Muscle of arm (tissue), 12 donors: Measurements from ENCODE around the gene MAST2. TPM values are rescaled to one million over a fixed set of nuclear protein-coding genes. Genes with fewer than 3 reads are reported as not detected.

Source experiments
- DNase-seq: peaks from one replicate; pipeline ENCODE4 v3.0.0-alpha.2; 2013
- polyA plus RNA-seq, 12 donors: library from polyadenylated mRNA; unstranded; fragments of 120-200 nt; gene quantifications; one replicate each; pipeline ENCODE4 v1.2.1, GENCODE V29; 2013; ENCODE audit not compliant: insufficient read length in 12 of 12

The MAST2 gene
- polyA plus RNA-seq, 12 donors, result 62.1 to 98.1 (median 78.3) TPM; not detected in 1

DNA sequence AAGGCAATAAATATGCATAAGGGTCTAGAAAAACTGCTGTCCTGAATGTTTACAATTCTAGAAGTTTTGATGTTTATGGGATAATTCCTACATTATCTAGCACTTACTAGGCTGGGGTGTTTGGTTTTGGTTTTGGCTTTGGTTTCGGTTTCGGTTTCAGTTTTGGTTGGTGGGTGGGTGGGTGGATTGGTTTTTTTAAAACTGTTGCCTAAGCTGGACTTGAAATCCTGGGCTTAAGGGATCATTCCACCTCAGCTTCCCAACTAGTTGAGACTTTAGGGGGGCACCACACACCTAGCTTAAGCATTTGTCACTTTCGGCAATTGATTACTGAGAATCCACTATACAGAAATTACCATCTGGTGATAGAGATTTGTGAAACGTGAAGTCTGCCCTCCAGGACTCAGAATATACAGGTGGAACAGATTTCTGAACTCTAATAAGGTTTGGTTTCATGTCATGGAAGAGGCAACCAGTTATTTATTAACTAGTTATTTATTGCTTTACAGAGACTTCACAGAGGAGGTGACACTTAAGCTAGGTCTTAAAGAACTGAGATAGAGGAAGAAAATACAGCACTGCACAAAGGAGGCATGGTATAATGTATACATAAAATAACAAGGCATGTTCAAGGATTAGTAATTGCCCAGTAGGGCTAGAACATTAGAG lies 259.4 kb downstream of the MAST2 start:
- no peak for DNase-seq

DNA sequence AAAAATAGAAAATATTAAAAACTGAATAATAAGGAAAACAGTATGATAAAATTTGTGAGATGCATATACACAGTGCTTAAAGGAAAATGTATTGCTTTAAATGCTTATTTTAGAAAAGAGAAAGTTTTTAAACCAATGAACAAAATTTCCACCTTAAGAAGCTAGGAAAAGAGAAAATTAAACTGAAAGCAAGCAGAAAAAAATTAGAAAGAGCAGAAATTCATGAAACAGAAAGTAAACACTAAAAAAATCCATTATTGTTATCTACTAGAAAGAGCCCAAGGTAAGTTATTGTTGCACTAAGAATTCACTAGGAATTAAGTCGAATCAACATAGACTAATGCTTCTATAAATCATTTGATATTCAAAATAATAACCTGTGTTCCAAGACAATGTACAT lies 261.3 kb downstream of the MAST2 start:
- DNase-seq, result no peak

DNA sequence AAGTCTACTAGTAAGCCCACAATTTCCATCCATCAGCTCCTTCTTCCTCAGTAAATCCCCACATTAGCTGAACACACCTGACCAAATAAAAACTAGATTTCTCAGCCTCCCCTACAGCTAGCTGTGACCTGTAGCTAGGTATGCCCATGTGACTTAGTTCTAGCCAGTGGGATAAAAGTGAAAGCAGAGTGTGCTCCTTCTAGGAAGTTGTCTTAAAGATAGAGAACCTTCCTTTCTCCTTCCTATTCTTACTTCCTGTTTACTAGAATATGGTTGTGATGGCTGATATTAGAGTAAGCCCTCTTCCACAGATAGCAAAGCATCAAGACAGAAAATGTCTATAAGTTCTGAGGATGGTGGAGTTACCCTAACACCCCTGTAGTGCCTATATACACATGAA lies 262.0 kb downstream of the MAST2 start:
- DNase-seq, result no peak

DNA sequence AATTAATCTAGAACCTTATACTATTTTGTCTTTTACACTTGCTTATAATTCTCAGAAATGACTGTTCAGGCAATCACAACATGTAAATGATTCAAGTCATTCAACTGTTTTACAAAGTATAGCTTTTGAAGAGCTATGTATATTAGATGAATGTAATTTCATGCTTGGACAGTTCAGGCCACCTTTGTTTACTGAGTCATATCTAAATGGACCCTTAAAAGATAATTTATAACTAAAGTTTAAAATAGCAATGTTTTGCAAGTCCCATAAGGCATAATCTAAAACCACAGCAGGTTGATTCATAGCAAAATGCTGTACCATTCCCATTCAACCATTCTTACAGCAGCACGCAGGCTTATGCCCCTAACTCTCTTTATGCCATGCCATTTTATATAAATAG lies 264.2 kb downstream of the MAST2 start:
- DNase-seq, result no peak

DNA sequence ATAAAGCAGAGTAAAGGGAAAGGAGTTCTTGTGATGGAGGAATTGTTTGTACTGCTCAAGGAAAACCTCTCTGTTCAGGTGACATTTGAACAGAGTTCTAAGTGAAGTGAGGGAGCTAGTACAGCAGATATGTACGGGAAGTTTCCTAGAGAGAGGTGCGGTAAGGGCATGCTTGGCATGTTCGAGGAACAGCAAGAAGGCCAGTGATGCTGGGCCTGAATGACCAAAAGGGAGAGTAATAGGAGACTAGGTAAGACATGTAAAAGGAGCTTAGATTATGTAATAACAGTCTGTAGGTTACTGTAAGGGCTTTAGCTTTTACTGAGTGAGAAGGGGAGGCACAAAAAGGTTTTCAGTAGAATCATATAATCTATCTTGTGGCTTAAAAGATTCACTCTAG lies 265.1 kb downstream of the MAST2 start:
- DNase-seq, result no peak

DNA sequence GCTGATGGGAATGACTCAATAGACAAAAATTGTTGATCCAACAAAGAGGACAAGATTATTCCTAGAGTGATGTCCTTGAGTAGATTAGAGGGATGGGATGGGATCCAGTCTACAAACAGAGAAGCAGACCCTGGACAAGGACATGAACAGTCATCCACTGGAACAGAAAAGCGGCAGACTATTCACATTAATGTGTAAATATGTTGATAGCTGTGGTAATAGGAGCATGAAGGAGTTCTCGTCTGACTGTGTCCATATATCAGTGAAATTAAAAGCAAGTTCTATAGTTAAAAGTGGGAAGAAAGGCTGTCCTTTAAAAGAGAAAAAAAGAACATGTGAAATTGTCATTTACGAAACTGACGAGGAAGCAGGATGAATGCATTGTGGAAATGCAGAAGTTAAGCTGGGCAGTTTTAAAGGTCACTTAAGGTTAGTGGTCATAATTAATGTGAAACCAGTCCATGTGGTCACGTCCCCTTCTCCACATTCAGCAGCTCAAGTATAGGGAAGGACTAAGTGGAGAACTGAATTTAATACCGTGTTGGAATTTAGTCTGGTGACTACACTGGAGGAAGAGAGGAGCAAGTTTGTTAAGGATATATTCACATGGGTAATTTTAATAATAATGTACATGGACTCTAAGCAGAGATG lies 266.9 kb downstream of the MAST2 start:
- DNase-seq, result peak; percentile 9

DNA sequence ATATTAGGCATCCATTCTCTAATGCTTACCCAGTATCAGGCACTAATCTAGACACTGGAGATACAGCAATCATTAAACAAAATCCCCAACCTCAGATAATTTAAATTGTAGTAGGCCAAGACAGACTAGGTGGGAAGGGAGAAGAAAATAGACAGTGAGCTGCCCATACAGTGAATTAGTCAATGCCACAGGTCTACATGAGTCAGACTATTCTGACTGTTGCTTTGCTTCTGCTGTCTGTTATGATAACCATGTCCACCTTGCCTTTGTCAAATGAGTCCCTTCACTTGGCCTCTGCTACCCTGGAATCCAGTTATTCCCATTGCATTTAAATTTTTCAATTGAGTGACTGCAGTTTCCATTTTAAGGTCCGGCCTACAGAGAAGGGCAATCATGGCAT lies 269.6 kb downstream of the MAST2 start:
- no peak for DNase-seq

DNA sequence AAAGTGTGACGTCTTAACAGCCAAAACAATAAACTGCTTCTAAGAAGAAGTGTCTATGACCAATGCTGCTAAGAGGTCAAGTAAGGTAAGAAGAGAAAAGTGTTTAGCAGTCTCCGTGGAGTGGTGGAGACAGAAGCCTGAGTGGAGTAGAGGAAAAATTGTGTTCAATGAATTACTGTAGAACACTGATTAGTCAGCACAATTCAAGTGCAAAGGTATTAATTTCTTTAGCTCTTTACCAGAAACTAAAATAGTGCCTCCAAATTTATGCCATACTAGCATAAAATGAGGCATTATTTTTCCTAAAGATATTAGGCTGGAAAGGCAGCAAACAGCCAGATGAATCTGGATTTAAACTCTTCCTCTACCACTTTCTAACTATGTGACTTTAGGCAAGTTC lies 272.9 kb downstream of the MAST2 start:
- no peak for DNase-seq

DNA sequence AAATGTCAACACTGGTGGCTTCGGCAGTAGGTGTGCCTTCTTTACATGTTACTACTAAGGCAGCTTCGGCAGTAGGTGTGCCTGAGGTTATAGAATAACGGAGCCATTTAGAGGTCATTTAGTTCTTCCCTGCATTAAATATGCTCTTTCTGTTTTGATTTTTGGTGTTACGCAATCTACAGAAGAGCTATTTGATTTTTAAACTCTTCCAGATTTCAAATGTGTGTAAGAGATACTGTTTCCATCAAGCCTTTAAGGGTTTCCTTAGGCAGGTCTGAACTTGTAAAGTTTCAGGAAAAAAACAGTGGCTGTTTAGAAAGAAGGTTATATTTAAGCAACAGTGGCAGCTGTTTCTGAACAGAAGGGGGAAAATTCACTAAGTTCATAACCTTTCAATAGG lies 274.2 kb downstream of the MAST2 start:
- DNase-seq, result no peak

DNA sequence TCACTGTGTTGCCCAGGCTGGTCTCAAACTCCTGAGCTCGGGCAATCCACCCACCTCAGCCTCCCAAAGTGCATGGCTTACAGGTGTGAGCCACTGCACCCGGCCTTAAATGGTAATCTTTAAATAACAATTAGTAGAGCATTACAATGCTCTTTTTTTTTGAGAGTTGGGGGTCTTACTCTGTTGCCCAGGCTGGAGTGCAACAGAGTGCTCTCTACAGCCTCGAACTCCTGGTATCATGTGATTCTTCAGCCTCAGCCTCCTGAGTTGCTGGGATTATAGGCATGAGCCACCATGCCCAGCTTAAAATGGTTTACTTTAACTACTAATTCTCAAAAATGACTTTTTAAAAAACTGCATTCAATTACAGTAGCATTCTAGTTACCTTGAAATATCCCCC lies 276.8 kb downstream of the MAST2 start:
- DNase-seq, result no peak

DNA sequence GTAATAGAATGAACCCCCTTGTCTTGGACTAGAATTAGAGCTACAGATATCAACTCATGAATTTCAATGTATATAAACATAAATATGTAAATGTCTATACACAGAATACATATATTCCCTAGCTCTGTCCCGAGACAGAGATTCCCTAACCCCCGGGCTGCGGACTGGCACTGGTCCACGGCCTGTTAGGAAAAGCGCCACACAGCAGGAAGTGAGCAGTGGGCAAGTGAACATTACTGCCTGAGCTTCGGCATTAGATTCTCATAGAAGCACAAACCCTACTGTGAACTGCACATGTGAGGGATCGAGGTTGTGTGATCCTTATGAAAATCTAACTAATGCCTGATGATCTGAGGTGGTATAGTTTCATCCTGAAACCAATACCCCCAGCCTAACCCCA lies 277.8 kb downstream of the MAST2 start:
- no peak for DNase-seq

DNA sequence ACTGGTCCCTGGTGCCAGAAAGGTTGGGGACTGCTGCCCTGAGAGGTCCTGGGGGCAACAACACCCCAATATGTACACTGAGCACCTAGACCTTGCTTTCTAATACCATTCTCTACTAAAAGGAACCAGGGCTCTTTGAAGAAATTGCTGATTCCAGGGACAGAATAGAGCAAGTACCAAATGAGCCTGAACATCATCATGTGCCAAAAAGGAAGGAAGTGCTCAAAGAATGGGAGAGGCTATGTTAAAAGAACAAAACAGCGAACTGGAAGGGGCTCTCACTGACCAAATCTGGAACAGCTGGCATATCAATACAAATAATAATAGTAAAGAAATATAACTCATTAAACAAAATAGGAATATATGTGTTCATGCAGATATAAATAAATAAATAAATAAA lies 278.2 kb downstream of the MAST2 start:
- DNase-seq, result no peak

DNA sequence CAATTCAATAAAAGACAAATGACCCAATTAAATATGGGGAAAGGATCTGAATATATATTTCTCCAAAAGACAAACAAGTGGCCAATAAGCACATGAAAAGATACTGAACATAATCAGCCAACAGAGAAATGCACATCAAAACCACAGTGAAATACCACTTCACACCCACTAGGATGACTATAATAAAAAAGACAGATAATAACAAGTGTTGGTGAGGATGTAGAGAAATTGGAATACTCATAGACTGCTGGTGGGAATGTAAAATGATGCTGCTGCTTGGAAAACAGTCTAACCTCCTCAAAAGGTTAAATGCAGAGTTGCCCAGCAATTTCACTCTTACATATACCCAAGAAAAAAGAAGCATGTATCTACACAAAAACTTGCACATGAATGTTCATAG lies 280.2 kb downstream of the MAST2 start:
- no peak for DNase-seq

DNA sequence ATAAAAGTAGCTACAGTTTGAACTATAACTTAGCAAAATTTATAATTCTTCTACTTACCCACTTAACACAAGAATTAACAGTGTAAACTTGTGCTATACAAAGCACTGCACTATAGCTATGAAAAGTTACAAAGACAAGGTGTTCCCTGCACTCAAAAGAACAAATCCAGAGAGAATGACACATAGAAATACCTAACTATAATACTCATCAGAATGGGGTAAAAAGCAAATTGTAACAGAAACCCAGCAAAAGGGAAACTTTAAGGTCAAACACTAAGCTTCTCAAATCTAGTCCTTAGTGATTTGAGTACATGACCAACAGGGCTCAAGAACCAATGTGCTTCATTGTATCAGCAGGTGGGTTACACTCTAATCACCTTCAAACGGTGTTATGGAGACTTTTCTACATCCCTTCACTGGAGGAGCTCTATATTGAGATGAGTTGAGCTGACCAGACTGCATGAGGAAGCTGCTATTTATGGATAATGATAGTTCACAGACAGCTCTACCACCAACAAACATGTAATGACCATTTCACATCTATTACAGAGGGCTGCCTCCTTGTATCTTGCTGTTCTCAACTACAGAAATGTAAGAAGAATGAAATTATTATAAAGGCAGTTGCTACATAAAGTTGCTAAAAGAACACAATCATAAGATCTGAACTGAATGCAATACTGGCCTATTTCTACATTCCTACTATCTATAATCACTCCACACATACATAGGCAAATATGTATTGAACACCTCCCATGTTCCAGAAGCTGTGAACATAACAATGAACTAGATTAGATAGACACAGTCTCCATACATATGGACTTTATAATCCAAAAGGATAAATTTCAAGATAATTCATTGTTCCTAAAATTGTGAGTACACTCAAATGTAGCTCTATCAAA lies 281.4 kb downstream of the MAST2 start:
- DNase-seq, result no peak

Other genes starting within 250 kb of the MAST2 start
- gene NASP, start 219.6 kb upstream of the MAST2 start, polyA plus RNA-seq, result 100 to 1,000 TPM in 11 of 12 donors, not detected in 1; 110 to 302 (median 153) TPM
- gene CCDC17, start 179.6 kb upstream of the MAST2 start, polyA plus RNA-seq, result 1 to 10 TPM in 10 of 12 donors, not detected in 2; 1.0 to 2.6 (median 1.6) TPM
- 100 to 1,000 TPM in 1 of 12 donors, 10 to 100 TPM in 11; 52.4 to 720 (median 69.9) TPM for gene GPBP1L1, start 117.1 kb upstream of the MAST2 start, polyA plus RNA-seq
- gene TMEM69, start 115.4 kb upstream of the MAST2 start, polyA plus RNA-seq, result 10 to 100 TPM in 11 of 12 donors, not detected in 1; 17.7 to 44.9 (median 32.5) TPM
- 10 to 100 TPM in 11 of 12 donors, not detected in 1; 15.5 to 25.3 (median 20.2) TPM for gene IPP, start 53.0 kb upstream of the MAST2 start, polyA plus RNA-seq